Upper lobe of left lung (tissue), 6 donors: ENCODE measurements around the gene EFR3B. TPM values are rescaled to one million over a fixed set of nuclear protein-coding genes. Genes with fewer than 3 reads are reported as not detected.
"Not testable (repeated sequence)": the region's sequence is repeated elsewhere in the genome, so short reads cannot be mapped to it uniquely, and the experiment has no call there.

Experiments used
- ATAC-seq, 2 donors: fragments of 200-7000 bp; cut with Tn5 transposase; one replicate each; pipeline ENCODE4 v1.9.1; 2022; ENCODE audit warnings: mild to moderate bottlenecking in 2 of 2, moderate library complexity in 2 of 2; ENCODE audit not compliant: low FRiP score in 2 of 2
- DNase-seq, 2 donors: peaks; one replicate each; pipeline ENCODE4 v3.0.0-alpha.2; 2019 to 2020
- H3K27ac ChIP-seq, 4 donors: fragments of 200-600 bp; sonication (generic); one replicate each; pipeline ENCODE4 v1.5.1; 2016 to 2019
- H3K27me3 ChIP-seq, 4 donors: fragments of 200-600 bp; sonication (generic); one replicate each; pipeline ENCODE4 v1.5.1; 2017 to 2019
- H3K36me3 ChIP-seq, 4 donors: fragments of 200-600 bp; sonication (generic); one replicate each; pipeline ENCODE4 v1.5.1; 2016 to 2019
- H3K4me1 ChIP-seq, 4 donors: fragments of 200-600 bp; sonication (generic); one replicate each; pipeline ENCODE4 v1.5.1; 2018 to 2019
- H3K4me3 ChIP-seq, 4 donors: fragments of 200-600 bp; sonication (generic); one replicate each; pipeline ENCODE4 v1.5.1; 2017 to 2019; ENCODE audit warnings: mild to moderate bottlenecking in 2 of 4, moderate library complexity in 1 of 4
- H3K9me3 ChIP-seq, 4 donors: fragments of 200-600 bp; sonication (generic); one replicate each; pipeline ENCODE4 v1.5.1; 2018 to 2019
- CTCF ChIP-seq, 6 experiments: fragments of 450-650 bp in 4 of 6; fragments of 200-600 bp in 2 of 6; sonication (generic) in 2 of 6; IDR thresholded peaks; one replicate each; pipeline ENCODE4 v1.5.1; 2016 to 2019; ENCODE audit warnings: antibody characterized with exemption in 6 of 6
- EP300 ChIP-seq, 4 donors: sonication (generic); formaldehyde crosslinking; IDR thresholded peaks; one replicate each; pipeline ENCODE4 v1.5.1; 2017; ENCODE audit warnings: antibody characterized with exemption in 4 of 4, control low read depth in 2 of 4
- POLR2A ChIP-seq, 4 donors: fragments of 450-650 bp; IDR thresholded peaks; one replicate each; pipeline ENCODE4 v1.5.1; 2016 to 2017; ENCODE audit warnings: antibody characterized with exemption in 4 of 4, mild to moderate bottlenecking in 2 of 4
- POLR2AphosphoS5 ChIP-seq, 2 donors: sonication (generic); formaldehyde crosslinking; IDR thresholded peaks; one replicate each; pipeline ENCODE4 v1.5.1; 2017; ENCODE audit warnings: antibody characterized with exemption in 2 of 2
- WGBS, 2 donors: methylation state at CpG; one replicate each; pipeline ENCODE4 v1.1.5; 2017 to 2018; 5-methylcytosine and 5-hydroxymethylcytosine counted together
- total RNA-seq, 6 donors: library from RNA; depleted of rRNA in 4 of 6; stranded (reverse); fragments of >200 nt in 4 of 6; gene quantifications; one replicate each; pipeline versions ENCODE4 v1.1.0 to v1.2.1, GENCODE V29; 2016 to 2021
- donor health status: DM: no; HTN: no; CAD: no; lungs with moderate emphysema.
- donor health status: DM: no; HTN: yes; CAD: no; lungs with severe emphysema.

Gene EFR3B
- total RNA-seq, 6 donors from 2014 or later: 5.1 to 15.2 (median 9.5) TPM

- Histone ChIP-seq H3K9me3 (no peaks in the 10 kb centered on the region), H3K4me1 (no peaks in the 10 kb centered on the region), H3K27me3 (no peaks in the 10 kb centered on the region), H3K4me3 (no peak overlapping the region), H3K36me3 (no peaks in the 10 kb centered on the region), H3K27ac (no peak overlapping the region)
- no peak for DNase-seq
- no peak for TF ChIP-seq CTCF (IDR thresholded peaks at IDR 0.05)
- TF ChIP-seq EP300 (IDR thresholded peaks at IDR 0.05): no peak
- TF ChIP-seq POLR2AphosphoS5 (IDR thresholded peaks at IDR 0.05): no peak
- no peak for TF ChIP-seq POLR2A (IDR thresholded peaks at IDR 0.05)
- 75 to 84% methylated on average over 6 of the region's 6 CpGs for WGBS, 2 donors
- no peak for ATAC-seq
These were observed 103.9 kb downstream of the EFR3B start for GRCh38 chr2:25145803-25146202.

GRCh38 chr2:25146896-25147295 lies 105.0 kb downstream of the EFR3B start:
- DNase-seq (no peak), ATAC-seq (no peak)
- no peaks in the 10 kb centered on the region for H3K36me3 ChIP-seq
- H3K4me1 ChIP-seq: no peaks in the 10 kb centered on the region
- H3K27me3 ChIP-seq: no peaks in the 10 kb centered on the region
- no peak for TF ChIP-seq POLR2A (IDR thresholded peaks at IDR 0.05)
- no peak for TF ChIP-seq EP300 (IDR thresholded peaks at IDR 0.05)
- no peak for TF ChIP-seq CTCF (IDR thresholded peaks at IDR 0.05)
- no peak for TF ChIP-seq POLR2AphosphoS5 (IDR thresholded peaks at IDR 0.05)
- no peaks in the 10 kb centered on the region for H3K9me3 ChIP-seq
- H3K4me3 ChIP-seq: no peak overlapping the region
- 90 to 96% methylated on average over 10 of the region's 10 CpGs for WGBS, 2 donors
- H3K27ac ChIP-seq: no peak overlapping the region

- ATAC-seq (no peak), DNase-seq (no peak)
- Histone ChIP-seq H3K36me3 (no peaks in the 10 kb centered on the region), H3K4me3 (no peak overlapping the region), H3K9me3 (no peaks in the 10 kb centered on the region), H3K27me3 (no peaks in the 10 kb centered on the region), H3K27ac (no peak overlapping the region), H3K4me1 (no peaks in the 10 kb centered on the region)
- WGBS, 2 donors: 98% methylated on average over 5 to 6 of the region's 6 CpGs
- TF ChIP-seq EP300 (IDR thresholded peaks at IDR 0.05): no peak
- no peak for TF ChIP-seq POLR2A (IDR thresholded peaks at IDR 0.05)
- TF ChIP-seq POLR2AphosphoS5 (IDR thresholded peaks at IDR 0.05): no peak
- TF ChIP-seq CTCF (IDR thresholded peaks at IDR 0.05): no peak
These were observed 107.8 kb downstream of the EFR3B start for GRCh38 chr2:25149646-25150045.

GRCh38 chr2:25150993-25151392 lies 109.1 kb downstream of the EFR3B start:
- ATAC-seq, DNase-seq, H3K4me3 ChIP-seq, H3K27ac ChIP-seq, H3K9me3 ChIP-seq, H3K4me1 ChIP-seq, H3K36me3 ChIP-seq, H3K27me3 ChIP-seq: not testable (repeated sequence)
- 88 to 90% methylated on average over 5 of the region's 5 CpGs for WGBS, 2 donors

GRCh38 chr2:25151718-25152117 lies 109.8 kb downstream of the EFR3B start:
- DNase-seq (peak in 1 of 2 donors; percentile 60), ATAC-seq (peak in 1 of 2 donors; percentile 38)
- Histone ChIP-seq H3K27me3 (no peaks in the 10 kb centered on the region), H3K4me1 (no peaks in the 10 kb centered on the region), H3K36me3 (no peaks in the 10 kb centered on the region), H3K4me3 (no peak overlapping the region), H3K9me3 (no peaks in the 10 kb centered on the region), H3K27ac (no peak overlapping the region)
- TF ChIP-seq CTCF (IDR thresholded peaks at IDR 0.05): no peak
- TF ChIP-seq EP300 (IDR thresholded peaks at IDR 0.05): no peak
- no peak for TF ChIP-seq POLR2AphosphoS5 (IDR thresholded peaks at IDR 0.05)
- TF ChIP-seq POLR2A (IDR thresholded peaks at IDR 0.05): no peak
- WGBS, 2 donors: 92 to 95% methylated on average over 12 of the region's 12 CpGs
